T-helper 17 cell (primary cell): ENCODE results near the gene ICE1. TPM values are rescaled to one million over a fixed set of nuclear protein-coding genes. Genes with fewer than 3 reads are reported as not detected.
A peak's percentile ranks its signal among the peaks of the same experiment; 100 is the strongest.

Experiments
- ATAC-seq: fragments of 150-1000 bp; cut with Tn5 transposase; 2 replicates; pipeline ENCODE4 v1.10.0; 2021; ENCODE audit warnings: mild to moderate bottlenecking, moderate library complexity
- DNase-seq, 3 donors: peaks; one replicate each; pipeline versions ENCODE4 v3.0.0 to v3.0.0-alpha.2; 2020 to 2021
- H3K9me3 ChIP-seq: one replicate; pipeline ENCODE4 v1.7.0; 2013; ENCODE audit warnings: low read length, mild to moderate bottlenecking; ENCODE audit not compliant: control insufficient read depth, poor library complexity, severe bottlenecking
- H3K27ac Mint-ChIP-seq: one replicate; pipeline ENCODE4 v1.8.0; 2022; ENCODE audit warnings: mild to moderate bottlenecking, moderate library complexity, mixed read lengths
- H3K27me3 Mint-ChIP-seq: one replicate; pipeline ENCODE4 v1.8.0; 2022; ENCODE audit warnings: mixed read lengths
- H3K36me3 Mint-ChIP-seq: one replicate; pipeline ENCODE4 v1.8.0; 2022; ENCODE audit warnings: low read depth, mixed read lengths
- H3K4me1 Mint-ChIP-seq: one replicate; pipeline ENCODE4 v1.8.0; 2022; ENCODE audit warnings: mild to moderate bottlenecking, mixed read lengths
- H3K4me3 Mint-ChIP-seq: one replicate; pipeline ENCODE4 v1.8.0; 2022; ENCODE audit warnings: mild to moderate bottlenecking, moderate library complexity, mixed read lengths
- total RNA-seq, 4 donors: library from RNA in 2 of 4; stranded (reverse) in 2 of 4; gene quantifications; one replicate each; pipeline ENCODE4 v1.2.3 and lab custom pipeline; 2022 to 2026

ICE1 gene
- total RNA-seq, 2 donors from 2014 or later, result 28.9 to 36.3 TPM

- H3K27me3 Mint-ChIP-seq, result no peaks in the 10 kb centered on the region
- peaks cover 2% of the 10 kb centered on the region for H3K36me3 Mint-ChIP-seq
- H3K4me1 Mint-ChIP-seq, result peaks cover 46% of the 10 kb centered on the region
- DNase-seq, result no peak
- no peaks in the 10 kb centered on the region for H3K9me3 ChIP-seq
- H3K27ac Mint-ChIP-seq, result peak overlapping the region; percentile 63
- ATAC-seq, result no peak
- no peak overlapping the region for H3K4me3 Mint-ChIP-seq
Observed at GRCh38 chr5:5432020-5432707, 9.7 kb downstream of the ICE1 start.

- H3K4me3 Mint-ChIP-seq, result no peak overlapping the region
- H3K4me1 Mint-ChIP-seq, result peaks cover 22% of the 10 kb centered on the region
- H3K9me3 ChIP-seq, result no peaks in the 10 kb centered on the region
- peaks cover 5% of the 10 kb centered on the region for H3K36me3 Mint-ChIP-seq
- H3K27me3 Mint-ChIP-seq, result no peaks in the 10 kb centered on the region
- ATAC-seq (no peak), DNase-seq (no peak)
- no peak overlapping the region for H3K27ac Mint-ChIP-seq
Observed at GRCh38 chr5:5436203-5436760, 13.8 kb downstream of the ICE1 start.

- no peak for DNase-seq
- H3K9me3 ChIP-seq, result no peaks in the 10 kb centered on the region
- H3K36me3 Mint-ChIP-seq, result peaks cover 5% of the 10 kb centered on the region
- H3K27me3 Mint-ChIP-seq, result no peaks in the 10 kb centered on the region
- no peak for ATAC-seq
- H3K4me3 Mint-ChIP-seq, result no peak overlapping the region
- peaks cover 11% of the 10 kb centered on the region for H3K4me1 Mint-ChIP-seq
- H3K27ac Mint-ChIP-seq, result no peak overlapping the region
Observed at GRCh38 chr5:5437227-5438172, 15.0 kb downstream of the ICE1 start.

GRCh38 chr5:5451863-5452262 is 29.4 kb downstream of the ICE1 start:
- Mint-ChIP-seq H3K27me3 (no peaks in the 10 kb centered on the region), H3K4me1 (no peaks in the 10 kb centered on the region), H3K27ac (no peak overlapping the region), H3K4me3 (no peak overlapping the region), H3K36me3 (peaks cover 4% of the 10 kb centered on the region)
- no peaks in the 10 kb centered on the region for H3K9me3 ChIP-seq
- DNase-seq (no peak), ATAC-seq (no peak)

- DNase-seq, result no peak
- H3K27me3 Mint-ChIP-seq, result no peaks in the 10 kb centered on the region
- no peak for ATAC-seq
- H3K9me3 ChIP-seq, result no peaks in the 10 kb centered on the region
- peaks cover 9% of the 10 kb centered on the region for H3K36me3 Mint-ChIP-seq
- peaks cover 4% of the 10 kb centered on the region for H3K4me1 Mint-ChIP-seq
- peak overlapping the region; percentile 47 for H3K27ac Mint-ChIP-seq
- H3K4me3 Mint-ChIP-seq, result no peak overlapping the region
Observed at GRCh38 chr5:5453131-5453530, 30.7 kb downstream of the ICE1 start.

GRCh38 chr5:5454391-5454790 is 31.9 kb downstream of the ICE1 start:
- peaks cover 15% of the 10 kb centered on the region for H3K36me3 Mint-ChIP-seq
- peak overlapping the region; percentile 47 for H3K27ac Mint-ChIP-seq
- no peaks in the 10 kb centered on the region for H3K27me3 Mint-ChIP-seq
- H3K4me1 Mint-ChIP-seq, result peaks cover 8% of the 10 kb centered on the region
- H3K4me3 Mint-ChIP-seq, result no peak overlapping the region
- no peaks in the 10 kb centered on the region for H3K9me3 ChIP-seq
- no peak for DNase-seq
- ATAC-seq, result no peak

GRCh38 chr5:5456858-5457257 is 34.4 kb downstream of the ICE1 start:
- peaks cover 13% of the 10 kb centered on the region for H3K4me1 Mint-ChIP-seq
- H3K4me3 Mint-ChIP-seq, result no peak overlapping the region
- DNase-seq (no peak), ATAC-seq (no peak)
- no peaks in the 10 kb centered on the region for H3K27me3 Mint-ChIP-seq
- H3K9me3 ChIP-seq, result no peaks in the 10 kb centered on the region
- peaks cover 28% of the 10 kb centered on the region for H3K36me3 Mint-ChIP-seq
- H3K27ac Mint-ChIP-seq, result no peak overlapping the region

- DNase-seq (no peak), ATAC-seq (no peak)
- Mint-ChIP-seq H3K4me1 (peaks cover 13% of the 10 kb centered on the region), H3K27me3 (no peaks in the 10 kb centered on the region), H3K36me3 (peaks cover 35% of the 10 kb centered on the region), H3K27ac (no peak overlapping the region), H3K4me3 (no peak overlapping the region)
- H3K9me3 ChIP-seq, result no peaks in the 10 kb centered on the region
Observed at GRCh38 chr5:5460311-5460710, 37.8 kb downstream of the ICE1 start.

- ATAC-seq (no peak), DNase-seq (no peak)
- no peaks in the 10 kb centered on the region for H3K9me3 ChIP-seq
- H3K4me3 Mint-ChIP-seq, result no peak overlapping the region
- H3K36me3 Mint-ChIP-seq, result peaks cover 35% of the 10 kb centered on the region
- peaks cover 13% of the 10 kb centered on the region for H3K4me1 Mint-ChIP-seq
- H3K27ac Mint-ChIP-seq, result no peak overlapping the region
- no peaks in the 10 kb centered on the region for H3K27me3 Mint-ChIP-seq
Observed at GRCh38 chr5:5461012-5461411, 38.5 kb downstream of the ICE1 start.

- H3K9me3 ChIP-seq, result no peaks in the 10 kb centered on the region
- Mint-ChIP-seq H3K4me3 (no peak overlapping the region), H3K27me3 (no peaks in the 10 kb centered on the region), H3K36me3 (peaks cover 31% of the 10 kb centered on the region), H3K4me1 (peaks cover 11% of the 10 kb centered on the region), H3K27ac (peak overlapping the region; percentile 2)
- ATAC-seq, result no peak
- no peak for DNase-seq
Observed at GRCh38 chr5:5464036-5464715, 41.7 kb downstream of the ICE1 start.

- no peaks in the 10 kb centered on the region for H3K27me3 Mint-ChIP-seq
- H3K27ac Mint-ChIP-seq, result no peak overlapping the region
- no peaks in the 10 kb centered on the region for H3K9me3 ChIP-seq
- no peak for ATAC-seq
- no peak for DNase-seq
- peaks cover 7% of the 10 kb centered on the region for H3K4me1 Mint-ChIP-seq
- no peak overlapping the region for H3K4me3 Mint-ChIP-seq
- H3K36me3 Mint-ChIP-seq, result peaks cover 15% of the 10 kb centered on the region
Observed at GRCh38 chr5:5466227-5466626, 43.8 kb downstream of the ICE1 start.

GRCh38 chr5:5467737-5468136 is 45.3 kb downstream of the ICE1 start:
- no peak for DNase-seq
- Mint-ChIP-seq H3K27ac (no peak overlapping the region), H3K36me3 (peaks cover 10% of the 10 kb centered on the region), H3K27me3 (no peaks in the 10 kb centered on the region), H3K4me1 (peaks cover 7% of the 10 kb centered on the region), H3K4me3 (no peak overlapping the region)
- ATAC-seq, result no peak
- no peaks in the 10 kb centered on the region for H3K9me3 ChIP-seq

GRCh38 chr5:5470933-5471332 is 48.5 kb downstream of the ICE1 start:
- DNase-seq (no peak), ATAC-seq (no peak)
- H3K9me3 ChIP-seq, result no peaks in the 10 kb centered on the region
- Mint-ChIP-seq H3K27ac (peak overlapping the region; percentile 9), H3K36me3 (peaks cover 10% of the 10 kb centered on the region), H3K27me3 (no peaks in the 10 kb centered on the region), H3K4me1 (peaks cover 7% of the 10 kb centered on the region), H3K4me3 (no peak overlapping the region)
